Mucosa of stomach (tissue), 1 donor: ENCODE data around the gene CLIP2.
"Not testable (repeated sequence)": the region's sequence is repeated elsewhere in the genome, so short reads cannot be mapped to it uniquely, and the experiment has no call there.

ENCODE experiments used
- H3K27me3 ChIP-seq: one replicate; pipeline ENCODE4 v1.7.0; 2013; ENCODE audit warnings: mild to moderate bottlenecking, low read length; ENCODE audit not compliant: control insufficient read depth, insufficient read depth
- H3K36me3 ChIP-seq: one replicate; pipeline ENCODE4 v1.7.0; 2013; ENCODE audit warnings: low read length; ENCODE audit not compliant: control insufficient read depth, insufficient read depth
- H3K4me1 ChIP-seq: one replicate; pipeline ENCODE4 v1.7.0; 2013; ENCODE audit warnings: mild to moderate bottlenecking, low read length; ENCODE audit not compliant: control insufficient read depth, insufficient read depth
- H3K4me3 ChIP-seq: one replicate; pipeline ENCODE4 v1.7.0; 2013; ENCODE audit warnings: low read length
- H3K9ac ChIP-seq: one replicate; pipeline ENCODE4 v1.7.0; 2013; ENCODE audit warnings: mild to moderate bottlenecking, low read length, moderate library complexity
- H3K9me3 ChIP-seq: one replicate; pipeline ENCODE4 v1.7.0; 2013; ENCODE audit warnings: mild to moderate bottlenecking, low read length, moderate library complexity; ENCODE audit not compliant: control insufficient read depth
- donor health status: Pancreatic carcinoma.

Gene CLIP2

GRCh38 chr7:74373536-74373935 lies 84.3 kb downstream of the CLIP2 start:
- Histone ChIP-seq H3K36me3 (no peaks in the 10 kb centered on the region), H3K4me3 (no peak overlapping the region), H3K9ac (no peak overlapping the region), H3K27me3 (no peaks in the 10 kb centered on the region), H3K4me1 (peaks cover 5% of the 10 kb centered on the region), H3K9me3 (no peaks in the 10 kb centered on the region)

GRCh38 chr7:74375726-74376220 lies 86.6 kb downstream of the CLIP2 start:
- H3K4me3 ChIP-seq = no peak overlapping the region
- no peaks in the 10 kb centered on the region for H3K9me3 ChIP-seq
- H3K4me1 ChIP-seq = peaks cover 5% of the 10 kb centered on the region
- no peak overlapping the region for H3K9ac ChIP-seq
- H3K27me3 ChIP-seq = no peaks in the 10 kb centered on the region
- no peaks in the 10 kb centered on the region for H3K36me3 ChIP-seq

- Histone ChIP-seq H3K4me1 (peaks cover 2% of the 10 kb centered on the region), H3K36me3 (no peaks in the 10 kb centered on the region)
These were observed 87.2 kb downstream of the CLIP2 start for GRCh38 chr7:74376256-74377036.

DNA sequence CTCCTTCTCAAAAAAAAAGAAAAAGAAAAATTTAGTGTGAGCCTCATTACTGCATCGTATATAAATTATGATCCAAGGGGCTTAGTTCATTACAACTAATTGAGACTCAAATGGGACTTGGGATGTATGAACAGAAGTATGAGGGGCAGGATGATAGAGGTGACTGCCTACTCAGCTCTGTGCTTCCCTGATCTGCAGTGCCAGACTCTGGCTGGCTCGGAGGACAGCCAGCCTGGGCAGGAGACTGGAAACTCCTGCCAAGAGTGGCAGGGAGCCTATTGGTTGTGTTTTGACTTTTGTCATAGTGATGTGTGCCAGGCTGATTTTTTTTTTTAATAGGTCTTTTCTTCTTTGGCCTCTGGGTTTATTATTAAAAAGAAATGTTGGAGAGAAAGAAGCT lies 90.7 kb downstream of the CLIP2 start:
- Histone ChIP-seq H3K4me3 (no peak overlapping the region), H3K4me1 (no peaks in the 10 kb centered on the region), H3K9me3 (no peaks in the 10 kb centered on the region), H3K36me3 (no peaks in the 10 kb centered on the region), H3K9ac (no peak overlapping the region), H3K27me3 (no peaks in the 10 kb centered on the region)

More at GRCh38 chr7:74376256-74377036, 87.2 kb downstream of the CLIP2 start:
- Histone ChIP-seq H3K9ac (no peak overlapping the region), H3K4me3 (no peak overlapping the region), H3K9me3 (no peaks in the 10 kb centered on the region), H3K27me3 (no peaks in the 10 kb centered on the region)

DNA sequence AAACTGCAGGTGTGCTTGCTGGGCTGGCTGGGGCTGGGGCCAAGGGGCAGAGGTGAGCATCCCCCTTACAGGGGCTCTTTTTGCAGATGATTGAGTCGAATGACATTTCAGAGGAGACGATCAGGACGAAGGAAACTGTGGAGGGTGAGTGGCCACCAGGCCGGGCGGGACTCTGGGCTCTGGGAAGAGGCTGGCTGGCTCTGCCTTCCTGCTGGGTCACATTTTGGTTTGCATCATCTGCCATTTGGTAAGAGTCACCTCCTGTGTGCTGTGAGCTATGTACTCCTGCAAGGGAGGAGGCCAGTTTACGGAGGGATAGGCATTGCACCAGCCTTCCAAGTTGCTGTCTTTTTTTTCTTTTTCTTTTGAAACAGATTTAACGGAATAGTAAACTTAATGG lies 91.5 kb downstream of the CLIP2 start:
- H3K27me3 ChIP-seq = no peaks in the 10 kb centered on the region
- no peaks in the 10 kb centered on the region for H3K9me3 ChIP-seq
- no peaks in the 10 kb centered on the region for H3K4me1 ChIP-seq
- no peaks in the 10 kb centered on the region for H3K36me3 ChIP-seq
- no peak overlapping the region for H3K9ac ChIP-seq
- no peak overlapping the region for H3K4me3 ChIP-seq

- not testable (repeated sequence) for H3K4me1 ChIP-seq, H3K27me3 ChIP-seq, H3K4me3 ChIP-seq, H3K9ac ChIP-seq, H3K36me3 ChIP-seq, H3K9me3 ChIP-seq
These were observed 94.9 kb downstream of the CLIP2 start for GRCh38 chr7:74384086-74384485.

GRCh38 chr7:74384854-74385253 lies 95.6 kb downstream of the CLIP2 start:
- not testable (repeated sequence) for H3K9ac ChIP-seq, H3K9me3 ChIP-seq, H3K4me3 ChIP-seq, H3K36me3 ChIP-seq, H3K27me3 ChIP-seq, H3K4me1 ChIP-seq

- H3K4me1 ChIP-seq = no peaks in the 10 kb centered on the region
- no peaks in the 10 kb centered on the region for H3K9me3 ChIP-seq
- H3K27me3 ChIP-seq = no peaks in the 10 kb centered on the region
- H3K9ac ChIP-seq = no peak overlapping the region
- H3K36me3 ChIP-seq = no peaks in the 10 kb centered on the region
- H3K4me3 ChIP-seq = no peak overlapping the region
These were observed 98.4 kb downstream of the CLIP2 start for GRCh38 chr7:74387606-74388005.

DNA sequence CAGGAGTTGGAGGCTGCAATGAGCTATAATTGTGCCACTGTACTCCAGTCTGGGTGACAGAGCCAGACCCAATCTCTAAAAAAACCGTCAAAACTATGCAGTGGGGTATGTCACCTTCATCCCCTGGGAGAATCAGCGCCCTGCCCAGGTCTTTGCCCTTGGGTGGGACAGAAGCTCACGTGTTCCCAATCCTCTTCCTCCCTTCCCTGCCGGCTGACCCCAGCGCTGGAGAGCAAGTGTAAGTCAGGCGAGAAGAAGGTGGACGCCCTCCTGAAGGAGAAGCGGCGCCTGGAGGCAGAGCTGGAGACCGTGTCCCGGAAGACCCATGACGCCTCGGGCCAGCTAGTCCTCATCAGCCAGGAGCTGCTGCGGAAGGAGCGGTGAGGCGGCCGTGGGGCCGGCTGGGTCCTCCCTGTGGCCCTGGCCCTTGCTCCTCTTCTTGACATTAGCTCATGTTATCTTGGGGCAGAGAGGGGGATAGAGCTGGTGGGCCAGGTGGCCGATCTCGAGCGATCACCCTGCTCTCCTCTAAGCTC lies 99.7 kb downstream of the CLIP2 start:
- H3K27me3 ChIP-seq = no peaks in the 10 kb centered on the region
- H3K9ac ChIP-seq = no peak overlapping the region
- no peaks in the 10 kb centered on the region for H3K9me3 ChIP-seq
- no peaks in the 10 kb centered on the region for H3K36me3 ChIP-seq
- H3K4me1 ChIP-seq = no peaks in the 10 kb centered on the region
- H3K4me3 ChIP-seq = no peak overlapping the region

- not testable (repeated sequence) for H3K27me3 ChIP-seq, H3K4me1 ChIP-seq, H3K9ac ChIP-seq, H3K9me3 ChIP-seq, H3K36me3 ChIP-seq, H3K4me3 ChIP-seq
These were observed 104.5 kb downstream of the CLIP2 start for GRCh38 chr7:74393722-74394121.

GRCh38 chr7:74394601-74395000 lies 105.4 kb downstream of the CLIP2 start:
- H3K4me3 ChIP-seq, H3K27me3 ChIP-seq, H3K9me3 ChIP-seq, H3K9ac ChIP-seq, H3K36me3 ChIP-seq, H3K4me1 ChIP-seq: not testable (repeated sequence)

DNA sequence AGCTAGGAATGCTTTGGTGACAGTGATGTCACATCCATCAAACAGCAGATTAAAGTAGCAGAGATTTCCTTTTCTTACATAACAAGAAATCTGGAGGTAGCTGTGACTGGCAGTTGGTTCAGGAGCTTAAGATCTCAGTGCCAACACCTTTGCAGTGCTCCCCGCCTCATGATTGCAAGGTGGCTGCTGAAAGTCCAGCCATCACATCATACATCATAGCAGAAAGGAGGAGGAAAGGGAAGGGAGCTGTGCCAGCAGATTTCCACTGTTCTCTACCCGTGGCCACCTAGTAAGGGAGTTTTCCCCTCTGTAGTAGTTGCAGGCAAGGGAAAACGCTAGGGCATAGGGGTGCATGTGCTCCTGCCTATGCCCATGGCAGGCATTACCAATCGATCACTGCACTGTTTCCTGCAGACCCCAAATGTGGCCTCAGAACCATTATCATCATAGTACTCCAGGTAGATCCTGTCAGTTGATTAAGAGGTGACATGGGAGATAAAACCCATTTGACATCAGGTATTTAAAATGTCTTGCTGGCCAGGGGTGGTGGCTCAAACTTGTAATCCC lies 106.6 kb downstream of the CLIP2 start:
- no peaks in the 10 kb centered on the region for H3K9me3 ChIP-seq
- no peak overlapping the region for H3K4me3 ChIP-seq
- no peak overlapping the region for H3K9ac ChIP-seq
- no peaks in the 10 kb centered on the region for H3K4me1 ChIP-seq
- peaks cover 8% of the 10 kb centered on the region for H3K36me3 ChIP-seq
- no peaks in the 10 kb centered on the region for H3K27me3 ChIP-seq
